ENCODE measurements around the gene ONECUT3.
"Not testable (repeated sequence)": the region's sequence is repeated elsewhere in the genome, so short reads cannot be mapped to it uniquely, and the experiment has no call there.

Gene ONECUT3

DNA sequence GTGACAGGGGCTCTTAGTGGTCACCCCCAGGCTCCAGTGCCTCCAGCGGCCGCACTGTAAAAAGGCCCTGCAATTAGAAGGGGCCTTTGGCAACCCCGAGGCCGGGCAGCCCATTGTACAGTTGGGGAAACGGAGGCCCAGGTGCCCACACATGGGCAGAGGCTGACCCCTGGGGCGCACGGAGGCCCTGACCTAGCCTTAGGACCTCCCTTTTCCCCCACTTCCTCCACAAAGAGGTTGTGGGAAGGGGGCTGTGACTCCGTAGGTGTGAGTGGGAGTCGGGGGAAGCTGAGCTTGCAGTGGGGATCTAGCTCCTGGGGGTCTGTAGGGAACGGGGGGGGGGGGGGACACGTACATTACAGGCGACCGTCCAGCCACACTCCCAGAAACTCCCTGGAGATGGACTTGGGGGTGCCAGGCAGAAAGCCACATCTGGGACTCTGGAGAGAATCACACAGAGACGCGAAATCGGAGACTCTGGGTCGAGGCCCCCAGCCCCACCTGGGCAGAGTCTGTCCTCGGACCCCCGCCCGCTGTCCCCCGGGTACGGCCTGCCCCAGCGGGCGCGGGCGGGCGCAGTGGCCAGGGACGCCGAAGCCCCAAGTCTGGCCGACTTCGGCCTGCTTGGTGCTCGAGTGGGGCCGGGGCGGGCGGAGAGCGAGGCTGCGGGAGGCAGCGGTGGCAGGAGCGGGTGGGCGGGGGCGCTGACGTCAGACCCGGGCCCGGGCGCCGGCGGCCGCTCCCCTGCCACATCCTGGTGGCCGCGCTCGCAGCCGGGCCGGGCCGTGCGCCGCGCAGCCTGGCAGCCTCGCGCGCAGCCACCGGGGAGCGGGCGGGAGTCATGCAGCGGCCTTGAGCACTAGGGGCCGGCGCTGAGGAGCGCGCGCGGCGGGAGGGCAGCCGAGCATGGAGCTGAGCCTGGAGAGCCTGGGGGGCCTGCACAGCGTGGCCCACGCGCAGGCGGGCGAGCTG lies at the start of gene ONECUT3:
Gene ONECUT3 (plus strand): TSS at position 750 of the 972 bp plus-strand sequence. CDS start 157 bp downstream, at position 907.
- DNase-seq = no peak

DNA sequence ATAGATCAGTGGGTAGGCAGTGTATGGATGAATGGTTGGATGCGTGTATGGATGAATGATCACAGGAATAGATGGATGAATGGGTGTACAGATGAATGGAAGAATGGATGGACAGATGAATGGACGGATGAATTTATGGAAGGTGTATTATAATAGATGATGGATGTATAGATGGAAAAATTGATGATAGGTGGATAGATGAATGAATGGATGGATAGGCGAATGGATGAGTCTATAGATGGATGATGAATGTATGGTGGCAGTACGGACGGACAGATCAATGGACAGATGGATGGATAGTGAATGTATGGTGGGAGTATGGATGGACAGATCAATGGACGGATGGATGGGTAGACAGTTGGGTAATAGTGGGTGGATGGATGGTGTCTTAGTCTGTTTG lies 49.0 kb upstream of the ONECUT3 start:
- no peak for DNase-seq

DNA sequence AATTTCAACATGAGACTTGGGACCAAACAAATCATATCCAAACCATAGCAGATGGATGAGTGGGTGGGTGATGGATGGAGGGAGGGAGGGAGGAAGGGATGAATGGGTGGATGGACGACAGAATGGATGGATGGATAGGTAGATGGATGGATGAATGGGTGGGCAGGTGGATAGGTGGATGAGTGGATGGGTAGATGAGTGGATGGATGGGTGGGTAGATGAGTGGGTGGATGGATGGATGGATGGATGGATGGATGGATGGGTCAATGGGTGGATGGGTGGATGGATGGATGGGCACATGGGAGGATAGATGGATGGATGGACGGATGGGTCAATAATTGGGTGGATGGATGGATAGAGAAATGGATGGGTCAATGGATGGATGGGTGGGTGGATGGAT lies 47.9 kb upstream of the ONECUT3 start:
- no peak for DNase-seq

DNA sequence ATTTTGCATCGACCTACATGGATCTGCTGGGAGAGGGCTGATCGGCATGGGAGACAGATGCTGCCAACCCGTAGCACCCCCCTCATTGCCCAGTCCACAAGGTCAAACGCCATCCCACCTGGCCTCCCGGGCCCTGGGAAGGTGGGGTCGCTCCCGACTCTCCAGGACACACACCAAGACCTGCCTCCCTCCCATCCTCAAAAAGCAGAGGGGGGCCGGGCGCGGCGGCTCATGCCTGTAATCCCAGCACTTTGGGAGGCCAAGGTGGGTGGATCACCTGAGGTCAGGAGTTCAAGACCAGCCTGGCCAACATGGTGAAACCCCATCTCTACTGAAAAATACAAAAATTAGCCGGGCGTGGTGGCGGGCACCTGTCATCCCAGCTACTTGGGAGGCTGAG lies 46.7 kb upstream of the ONECUT3 start:
- DNase-seq = not testable (repeated sequence)

DNA sequence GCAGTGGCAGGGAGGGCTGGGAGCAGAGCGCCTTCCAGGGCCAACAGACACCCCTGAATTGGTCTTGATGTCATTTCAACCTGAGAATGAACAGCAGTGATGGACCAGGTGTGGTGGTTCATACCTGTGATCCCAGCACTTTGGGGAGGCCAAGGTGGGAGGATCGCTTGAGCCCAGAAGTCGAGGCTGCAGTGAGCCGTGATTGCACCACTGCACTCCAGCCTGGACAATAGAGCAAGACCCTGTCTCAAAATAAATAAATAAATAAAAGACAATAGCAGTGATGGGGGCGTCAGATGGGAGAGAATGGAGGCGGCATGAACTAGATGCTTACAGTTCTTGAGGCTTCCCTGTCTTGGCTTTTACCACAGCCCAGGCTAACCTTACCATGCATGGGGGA lies 46.1 kb upstream of the ONECUT3 start:
- no peak for DNase-seq

DNA sequence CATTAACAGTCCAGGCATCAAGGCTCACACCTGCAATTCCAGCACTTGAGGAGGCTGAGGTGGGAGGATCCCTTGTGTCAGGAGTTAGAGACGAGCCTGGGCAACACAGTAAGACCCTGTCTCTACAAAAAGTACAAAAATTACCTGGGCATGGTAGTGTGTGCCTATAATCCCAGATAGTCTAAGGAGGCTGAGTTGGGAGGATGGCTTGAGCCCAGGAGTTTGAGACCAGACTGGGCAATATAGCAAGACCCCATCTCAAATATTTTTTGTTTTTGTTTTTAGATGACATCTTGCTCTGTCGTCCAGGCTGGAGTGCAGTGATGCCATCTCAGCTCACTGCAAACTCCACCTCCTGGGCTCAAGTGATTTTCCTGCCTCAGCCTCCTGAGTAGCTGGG lies 40.1 kb upstream of the ONECUT3 start:
- DNase-seq = no peak

DNA sequence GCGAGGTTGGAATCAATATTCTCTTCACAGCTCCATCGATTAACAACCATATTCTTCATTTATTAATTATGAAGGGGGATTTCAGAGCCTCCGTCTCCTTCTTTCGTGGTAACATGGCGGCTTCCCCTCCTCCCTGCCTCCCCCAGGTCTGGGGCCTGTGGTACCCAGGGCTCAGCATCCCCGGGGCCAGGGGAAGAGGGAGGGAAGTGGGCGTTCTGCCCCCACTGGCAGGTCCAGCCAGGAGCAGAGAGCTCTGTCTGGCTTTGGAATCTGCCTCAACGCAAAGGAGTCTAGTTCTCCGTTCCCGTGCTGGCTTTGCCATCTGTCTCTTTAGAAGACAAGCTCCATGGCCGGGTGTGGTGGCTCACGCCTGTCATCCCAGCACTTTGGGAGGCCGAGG lies 37.8 kb upstream of the ONECUT3 start:
- no peak for DNase-seq

- no peak for DNase-seq
Measured at GRCh38 chr19:1717200-1717969, 35.9 kb upstream of the ONECUT3 start.

DNA sequence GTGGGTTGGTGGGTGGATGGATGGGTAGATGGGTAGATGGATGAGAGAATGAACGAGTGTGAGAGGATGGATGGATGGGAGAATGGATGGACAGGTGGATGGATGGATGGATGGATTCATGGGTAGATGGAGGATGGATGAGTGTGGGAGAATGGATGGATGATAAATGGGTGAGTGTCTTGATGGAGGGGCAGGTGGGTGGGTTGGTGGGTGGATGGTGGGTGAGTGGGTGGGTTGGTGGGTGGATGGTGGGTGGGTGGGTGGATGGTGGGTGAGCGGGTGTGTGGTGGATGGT lies 35.4 kb upstream of the ONECUT3 start:
- DNase-seq = no peak

GRCh38 chr19:1718420-1719291 lies 34.6 kb upstream of the ONECUT3 start:
- DNase-seq = no peak

- no peak for DNase-seq
Measured at GRCh38 chr19:1719519-1719918, 33.8 kb upstream of the ONECUT3 start.

- no peak for DNase-seq
Measured at GRCh38 chr19:1720237-1720636, 33.1 kb upstream of the ONECUT3 start.

DNA sequence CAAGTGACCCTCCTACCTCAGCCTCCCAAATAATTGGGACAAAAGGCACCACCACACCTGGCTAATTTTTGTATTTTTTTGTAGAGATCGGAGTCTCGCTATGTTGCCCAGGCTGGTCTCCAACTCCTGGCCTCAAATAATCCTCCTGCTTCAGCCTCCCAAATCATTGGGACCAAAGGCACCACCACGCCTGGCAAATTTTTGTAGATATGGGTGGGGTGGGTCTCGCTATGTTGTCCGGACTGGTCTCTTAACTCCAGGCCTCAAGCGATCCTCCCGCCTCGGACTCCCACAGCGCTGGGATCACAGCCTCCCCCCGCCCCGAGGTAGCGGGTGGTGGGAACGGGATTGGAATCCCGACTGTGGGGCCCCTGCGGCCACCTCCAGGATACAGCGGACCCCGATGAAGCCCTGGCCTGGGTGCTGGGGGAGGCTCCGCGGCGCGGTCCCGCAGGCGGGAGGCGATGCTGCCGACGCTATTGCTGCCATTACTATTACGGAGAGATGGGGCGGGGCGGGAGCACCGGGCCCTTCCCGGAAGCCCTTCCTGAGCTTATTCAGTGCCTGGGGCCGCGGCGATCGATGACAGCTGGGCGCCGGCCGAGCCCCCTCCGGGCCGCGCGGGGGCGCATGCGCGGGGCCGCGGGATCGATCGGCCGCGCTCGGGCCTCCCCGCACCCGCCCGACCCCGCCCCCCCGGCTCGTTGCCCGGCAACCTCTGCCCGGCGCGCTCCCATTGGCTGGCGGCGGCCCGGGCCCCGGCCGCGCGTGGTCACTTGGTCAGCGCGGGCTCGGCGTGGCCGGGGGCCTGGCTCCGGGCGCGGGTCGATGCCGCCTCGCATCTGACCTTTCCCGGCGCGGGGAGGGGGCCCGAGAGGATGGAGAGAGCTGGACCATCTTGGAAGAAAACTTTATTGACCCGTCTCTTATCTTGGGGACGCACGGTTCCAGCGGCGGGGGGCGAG lies 27.9 kb upstream of the ONECUT3 start:
- DNase-seq = no peak

DNA sequence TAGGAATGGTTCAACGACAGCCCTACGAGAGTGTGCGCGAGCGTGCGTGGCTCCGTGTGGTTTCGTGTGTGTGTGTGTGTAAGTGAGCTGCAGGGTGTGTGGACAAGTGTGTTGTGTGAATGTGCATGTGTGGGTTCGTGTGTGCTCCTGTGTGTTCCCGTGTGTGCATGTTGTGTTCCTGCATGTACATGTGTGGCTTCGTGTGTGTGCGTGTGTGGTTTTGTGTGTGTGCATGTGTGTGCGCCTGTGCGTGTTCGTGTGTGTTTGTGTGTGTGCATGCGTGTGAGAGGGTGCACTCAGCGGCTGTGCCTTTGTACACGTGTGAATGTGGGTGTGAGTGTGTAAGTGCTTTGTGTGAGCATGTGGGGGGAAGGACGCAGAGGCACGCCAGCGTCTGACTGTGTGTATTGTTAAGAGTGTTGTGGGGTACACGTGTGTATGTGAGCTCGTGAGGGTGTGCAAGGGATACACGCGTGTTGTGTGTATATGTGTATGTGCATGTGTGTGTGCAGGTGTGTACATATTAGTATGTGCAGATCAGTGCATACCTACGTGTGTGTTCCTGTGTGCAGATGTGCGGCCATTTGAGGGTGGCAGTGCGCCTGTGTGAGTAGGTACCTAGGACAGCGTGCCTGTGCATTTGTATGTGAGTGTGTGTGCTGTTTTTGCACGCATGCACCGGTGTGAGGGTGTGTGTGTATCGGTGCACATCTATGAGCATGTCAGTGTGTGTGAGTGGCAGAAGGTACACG lies 24.3 kb upstream of the ONECUT3 start:
- no peak for DNase-seq

GRCh38 chr19:1729568-1729925 lies 23.8 kb upstream of the ONECUT3 start:
- no peak for DNase-seq

GRCh38 chr19:1730157-1730556 lies 23.1 kb upstream of the ONECUT3 start:
- DNase-seq = no peak

DNA sequence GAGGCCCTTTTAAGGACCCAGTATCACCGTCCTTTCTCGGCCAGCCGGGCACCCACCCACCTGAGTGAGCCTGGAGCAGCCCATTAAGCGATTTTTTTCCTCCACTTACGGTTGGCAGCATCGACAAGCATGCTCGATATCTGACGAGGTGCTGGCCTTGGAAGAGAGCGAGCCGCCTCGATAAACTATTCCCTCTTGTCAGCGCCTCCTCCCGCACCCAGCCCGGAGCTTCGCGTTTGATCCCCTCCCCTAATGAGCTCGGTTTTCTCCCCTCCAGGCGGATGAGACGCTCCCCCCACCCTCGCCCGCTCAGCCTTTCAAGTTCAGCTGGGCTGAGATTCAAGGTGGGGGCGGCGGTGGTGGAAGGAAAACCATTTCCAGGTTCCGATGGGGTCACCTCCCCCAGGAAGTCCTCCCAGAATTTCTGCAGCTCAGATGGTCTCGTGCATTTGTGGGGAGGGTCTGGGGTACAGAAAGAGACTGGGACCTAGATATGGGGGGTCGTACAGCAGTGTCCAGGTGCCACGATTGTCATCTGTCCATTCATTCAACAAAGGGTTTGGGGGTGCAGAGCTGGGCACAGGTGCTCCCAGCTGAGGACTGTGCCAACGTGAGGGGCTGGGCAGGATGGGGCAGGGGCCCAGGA lies 18.9 kb upstream of the ONECUT3 start:
- DNase-seq = no peak

DNA sequence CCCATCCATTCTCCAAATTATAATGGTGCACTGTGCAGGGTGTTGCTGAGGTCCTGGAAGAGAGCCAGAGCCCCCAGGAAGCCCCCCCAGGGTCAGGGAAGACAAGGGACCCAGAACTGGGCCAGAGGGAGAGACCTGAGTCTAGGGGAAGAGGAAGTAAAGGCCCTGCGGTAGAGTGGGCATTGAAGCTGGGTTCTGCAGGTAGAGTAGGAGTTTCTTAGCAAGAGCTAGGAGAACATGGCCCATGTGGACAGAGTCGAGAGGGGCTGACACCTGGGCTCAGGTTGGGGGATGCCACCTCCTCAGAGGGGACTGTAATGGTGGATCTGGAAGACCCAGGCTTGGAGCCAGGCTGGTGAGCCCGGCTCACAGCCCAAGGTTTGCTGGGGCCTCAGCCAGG lies 17.0 kb upstream of the ONECUT3 start:
- DNase-seq = no peak

- no peak for DNase-seq
Measured at GRCh38 chr19:1736927-1737326, 16.4 kb upstream of the ONECUT3 start.

DNA sequence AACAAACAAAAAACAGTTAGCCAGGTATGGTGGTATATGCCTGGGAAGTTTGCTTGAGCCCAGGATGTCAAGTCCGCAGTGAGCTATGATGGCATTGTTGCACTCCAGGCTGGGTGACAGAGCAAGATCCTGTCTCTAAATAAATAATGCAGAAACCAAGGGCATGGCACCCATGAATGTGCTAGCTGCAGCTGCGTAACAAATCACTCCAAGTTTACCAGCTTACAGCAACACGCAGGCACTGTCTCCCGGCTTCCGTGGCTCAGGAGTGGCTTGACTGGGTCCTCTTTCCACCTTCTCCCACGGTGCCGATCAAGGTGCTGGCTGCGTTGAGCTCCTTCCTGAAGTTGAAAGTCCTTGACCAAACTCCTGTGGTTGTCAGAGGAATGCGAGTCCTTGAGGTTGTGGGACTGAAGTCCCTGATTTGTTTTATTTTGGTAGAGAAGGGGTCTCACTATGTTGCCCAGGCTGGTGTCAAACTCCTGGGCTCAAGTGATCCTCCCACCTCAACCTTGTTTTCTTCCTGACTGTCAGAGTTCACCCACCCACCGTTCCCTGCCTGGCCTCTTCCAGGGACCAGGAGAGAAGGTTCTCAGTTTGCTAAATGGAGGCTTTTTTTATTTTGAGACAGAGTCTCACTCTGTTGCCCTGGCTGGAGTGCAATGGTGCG lies 13.2 kb upstream of the ONECUT3 start:
- no peak for DNase-seq
